AG08396 (cell line): ENCODE results near the gene MYOG.

Experiments
- DNase-seq: peaks from one replicate; pipeline ENCODE4 v3.0.0; 2012; ENCODE audit warnings: low spot score, mixed read lengths

MYOG gene

DNA sequence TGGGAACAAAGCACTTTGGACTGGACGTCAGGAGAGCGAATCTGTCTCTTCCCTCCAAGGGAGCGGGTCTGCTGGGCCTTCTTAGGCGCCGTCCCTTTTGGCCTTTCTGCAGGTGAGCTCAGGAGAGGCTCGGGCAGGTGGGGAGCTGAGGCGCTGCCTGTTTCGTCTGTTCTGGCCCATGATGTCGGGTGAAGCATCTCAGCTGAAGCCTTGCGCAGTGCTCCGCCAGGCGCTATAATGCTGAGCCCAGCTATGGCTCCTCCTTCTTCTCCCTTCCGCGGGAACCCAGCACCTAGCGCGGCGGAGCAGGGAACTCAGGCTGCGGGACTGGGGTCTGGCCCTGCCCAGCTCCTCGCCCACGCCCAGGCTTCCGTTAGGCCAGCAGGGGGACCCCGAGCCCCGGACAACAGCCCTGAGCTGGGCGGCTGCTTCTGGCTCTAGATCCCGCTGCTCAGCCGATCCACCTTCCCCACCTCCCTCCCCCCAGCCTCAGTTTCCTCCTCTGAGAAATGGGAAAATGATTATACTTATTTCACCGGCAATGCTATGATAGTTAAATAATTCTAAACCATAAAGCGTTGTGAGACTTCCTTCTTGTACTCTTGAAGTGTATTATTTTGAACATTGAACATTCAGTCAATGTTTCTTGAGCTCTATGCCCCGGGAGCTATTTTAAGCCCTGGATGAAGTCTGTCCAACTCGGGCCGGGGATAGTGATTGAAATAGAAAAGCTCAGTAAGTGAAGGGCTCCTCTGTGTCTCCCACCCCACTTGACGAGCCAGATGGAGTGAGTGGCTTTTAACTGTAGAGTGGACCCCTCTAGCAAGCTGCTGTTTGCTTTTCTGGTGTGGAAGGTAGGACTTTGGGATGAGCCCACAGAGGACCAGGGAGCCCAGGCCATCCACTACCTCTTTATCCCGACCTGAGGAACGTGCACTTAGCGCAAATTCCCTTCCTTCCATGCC is 32.1 kb upstream of the MYOG start:
- DNase-seq = peak; percentile 91

- no peak for DNase-seq
Measured at GRCh38 chr1:203116091-203116820, 30.4 kb upstream of the MYOG start.

DNA sequence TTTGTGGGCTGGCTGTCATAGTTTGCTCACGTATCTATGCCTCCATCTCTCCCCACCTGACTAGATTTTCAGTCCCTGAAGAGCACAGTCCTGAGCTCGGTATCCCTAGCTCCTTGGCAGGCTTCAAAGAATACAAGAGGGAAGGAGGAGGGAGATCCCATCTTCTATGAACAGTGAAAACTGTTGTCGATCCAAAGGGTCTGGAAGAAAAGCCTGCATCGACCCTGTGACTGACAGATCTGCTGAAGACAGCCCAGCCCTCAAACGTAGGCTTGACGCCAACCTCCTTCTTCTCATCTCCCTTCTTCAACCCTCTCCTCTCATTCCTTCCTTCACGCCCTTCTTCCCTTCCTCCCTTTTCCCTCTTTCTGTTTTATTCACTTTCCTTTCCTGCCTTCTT is 28.4 kb upstream of the MYOG start:
- no peak for DNase-seq

DNA sequence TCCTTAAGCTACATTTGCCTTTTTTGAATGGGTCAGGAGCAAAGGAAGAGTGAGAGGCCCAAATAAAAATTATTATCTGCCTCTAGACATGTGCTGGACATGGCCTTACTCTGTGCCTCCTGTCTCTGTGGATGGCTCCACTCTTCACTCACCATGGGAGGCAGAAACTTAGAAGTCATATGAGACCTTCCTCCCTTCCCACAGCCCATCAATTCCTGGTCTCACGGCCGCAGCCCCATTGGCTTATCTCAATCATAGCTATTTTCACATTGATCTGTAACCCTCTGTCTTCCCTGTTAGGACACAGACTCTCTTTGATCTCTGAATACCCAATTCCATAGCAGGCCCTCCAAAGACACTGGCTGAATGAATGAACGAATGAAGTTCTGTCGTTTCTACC is 27.5 kb upstream of the MYOG start:
- no peak for DNase-seq

- DNase-seq = no peak
Measured at GRCh38 chr1:203112475-203112874, 26.7 kb upstream of the MYOG start.

DNA sequence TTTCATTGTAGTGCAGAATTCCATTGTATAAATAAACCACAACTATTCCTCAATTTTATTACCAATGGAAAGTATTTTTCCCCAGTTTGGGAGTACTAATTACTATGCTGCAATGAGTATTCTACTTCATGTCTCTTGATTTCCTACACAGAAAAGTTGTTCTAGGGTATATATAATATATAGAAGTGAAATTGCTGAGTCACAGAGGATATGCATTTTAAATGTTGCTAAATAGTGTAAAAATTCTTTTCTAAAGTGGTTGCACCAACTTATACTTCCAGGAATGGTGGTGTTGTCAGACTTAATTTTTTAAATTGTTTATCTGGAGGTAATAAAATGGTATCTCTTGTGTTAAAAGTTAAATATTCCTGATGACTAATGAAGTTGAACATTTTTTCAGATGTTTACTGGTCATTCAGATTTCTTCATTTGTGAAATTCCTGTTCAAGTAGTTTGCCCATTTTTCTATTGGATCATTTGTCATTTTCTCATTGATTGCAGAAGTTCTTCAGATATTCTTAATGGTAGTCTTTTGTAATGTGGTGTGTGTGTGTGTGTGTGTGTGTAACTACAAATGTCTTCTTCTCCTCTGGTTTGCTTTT is 19.1 kb upstream of the MYOG start:
- no peak for DNase-seq

DNA sequence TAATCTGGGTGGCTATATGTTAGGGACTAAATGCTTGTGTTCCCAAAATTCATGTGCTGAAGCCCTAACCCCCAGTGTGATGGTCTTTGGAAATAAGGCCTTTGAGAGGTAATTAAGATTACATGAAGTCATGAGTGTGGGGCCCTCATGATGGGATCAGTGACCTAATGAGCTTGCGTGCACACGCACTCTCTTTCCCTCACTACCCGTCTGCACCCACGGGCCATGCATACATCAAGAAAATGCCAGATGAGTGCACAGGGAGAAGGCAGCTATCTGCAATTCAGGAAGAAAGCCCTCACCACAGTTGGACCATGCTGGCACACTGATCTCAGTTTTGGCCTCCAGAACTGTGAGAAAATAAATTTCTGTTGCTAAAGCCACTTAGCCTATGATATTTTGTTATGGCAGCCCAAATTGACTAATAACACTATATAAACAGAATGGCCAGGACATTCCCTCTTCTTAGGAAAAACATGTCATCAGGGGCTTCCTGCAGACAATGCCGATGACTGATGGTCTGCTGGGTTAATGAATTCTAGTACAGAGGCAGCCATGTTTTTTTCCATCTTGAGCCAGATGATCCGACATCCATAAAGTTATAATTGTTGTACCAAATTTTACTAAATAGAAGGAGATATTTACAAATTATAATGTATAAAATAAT is 18.1 kb upstream of the MYOG start:
- DNase-seq = no peak

GRCh38 chr1:203103216-203103615 is 17.4 kb upstream of the MYOG start:
- DNase-seq = no peak

DNA sequence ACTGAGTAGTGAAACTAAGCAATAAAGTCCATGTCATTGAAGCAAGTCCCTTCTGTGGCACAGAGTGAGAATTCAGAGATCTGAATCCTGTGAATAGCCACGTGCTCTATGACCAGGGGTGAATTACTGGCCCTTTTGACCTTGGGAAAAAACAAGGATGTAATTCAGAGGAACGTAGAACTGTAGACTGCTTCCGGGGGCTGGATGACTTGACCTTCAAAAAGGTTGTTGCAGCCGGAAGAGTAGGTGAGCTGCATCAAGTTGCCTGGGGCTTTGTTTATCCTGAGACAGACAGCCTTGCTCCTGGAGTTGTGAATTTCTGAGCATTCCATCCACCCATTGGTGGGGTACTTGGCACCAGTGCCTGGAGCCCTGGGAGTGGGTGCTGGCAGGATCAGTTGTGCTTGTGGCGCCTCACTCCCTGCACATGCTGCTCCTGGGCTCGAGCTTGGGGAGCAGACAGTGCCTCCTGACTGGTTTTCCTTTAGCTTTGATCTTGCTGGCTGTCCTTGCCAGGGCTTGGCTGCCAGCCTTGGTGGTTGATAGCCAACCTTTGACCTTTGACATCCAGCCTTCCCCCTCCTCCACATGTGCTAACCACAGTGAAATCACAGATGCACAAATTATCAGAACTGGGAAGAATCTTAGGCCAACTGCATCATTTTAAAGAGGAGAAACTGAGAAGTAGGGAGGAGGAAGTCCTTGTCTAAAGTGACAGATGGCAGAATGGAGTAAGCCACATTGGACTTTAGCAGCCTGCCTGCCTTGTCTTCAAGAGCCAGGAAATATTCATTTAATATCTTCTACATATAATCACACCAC is 16.2 kb upstream of the MYOG start:
- no peak for DNase-seq

DNA sequence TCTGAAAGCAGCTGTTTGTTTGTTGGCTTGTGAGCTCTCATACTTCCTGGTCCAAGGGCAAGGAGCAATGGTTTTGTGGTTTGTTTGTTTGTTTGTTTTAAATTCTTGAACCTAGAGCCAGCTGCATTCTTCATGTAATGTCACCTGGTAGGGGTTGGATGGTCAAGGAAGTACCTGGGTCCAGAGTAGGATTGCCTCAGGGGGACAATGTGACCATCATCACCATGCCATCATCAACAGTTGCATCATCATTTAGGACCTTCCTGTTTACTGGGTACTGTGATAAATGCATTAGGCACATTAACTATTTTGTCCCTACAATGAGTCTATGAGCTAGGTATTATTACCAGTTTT is 14.7 kb upstream of the MYOG start:
- no peak for DNase-seq

DNA sequence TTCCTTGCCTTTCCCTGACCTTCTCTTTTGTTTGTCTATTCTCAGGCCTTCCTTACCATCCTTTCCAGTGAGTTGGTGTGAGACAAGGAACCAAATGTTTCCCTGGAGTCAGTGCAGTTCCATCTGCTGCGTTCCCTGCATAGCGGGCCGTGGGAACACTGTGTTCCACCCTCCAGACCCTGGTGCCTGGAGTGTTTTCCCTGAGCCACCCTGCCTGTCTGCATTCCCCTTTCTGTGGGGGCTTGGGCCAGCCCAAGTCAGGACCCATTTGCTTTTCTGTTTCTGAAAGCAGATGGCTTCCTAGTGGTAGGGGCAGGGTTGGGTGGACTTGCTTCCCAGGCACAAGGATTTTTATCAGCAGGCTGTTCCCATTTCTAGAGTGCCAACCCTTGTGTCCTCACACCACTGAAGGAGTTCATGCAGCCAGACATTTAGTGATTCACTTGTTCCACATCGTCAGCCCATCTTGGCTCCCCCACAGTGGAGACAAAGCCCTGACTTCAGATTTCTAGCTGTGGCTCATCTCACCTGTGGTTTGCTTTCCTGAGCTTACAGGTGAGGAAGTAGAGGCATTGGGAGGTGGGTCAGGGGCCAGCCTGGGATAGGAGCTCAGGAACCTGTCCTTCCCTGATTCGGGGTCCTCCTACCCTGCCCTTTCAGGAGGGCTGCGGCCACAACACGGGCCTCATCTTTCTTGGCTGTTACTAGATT is 14.1 kb upstream of the MYOG start:
- no peak for DNase-seq

DNA sequence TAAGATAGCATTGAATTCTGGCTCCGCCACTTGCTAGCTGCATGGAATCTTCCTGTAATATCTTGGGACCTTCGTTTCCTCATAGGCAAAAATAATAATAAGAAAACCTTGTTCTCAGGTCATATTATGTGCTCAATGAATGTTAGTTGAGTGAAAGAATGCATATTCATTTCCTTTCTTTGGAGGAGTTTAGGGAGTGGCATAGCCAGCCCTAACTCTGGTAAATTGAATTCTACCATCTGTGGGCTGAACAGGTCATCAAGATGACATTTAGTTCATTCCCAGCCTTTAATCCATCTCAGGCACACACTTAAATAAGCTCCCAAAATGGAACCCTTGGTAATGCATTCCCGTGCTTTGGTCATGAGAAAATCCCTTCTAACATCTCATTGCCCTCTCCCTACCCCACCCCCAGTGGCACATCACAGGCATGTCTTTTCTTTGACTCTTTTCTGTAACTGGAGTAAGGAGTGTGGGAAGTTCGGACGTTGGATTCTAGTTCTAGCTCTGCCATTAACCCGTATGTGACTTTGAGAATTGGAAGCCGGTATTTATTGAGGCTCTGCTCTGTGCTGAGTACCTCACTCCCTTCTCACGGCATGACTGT is 13.2 kb upstream of the MYOG start:
- no peak for DNase-seq

DNA sequence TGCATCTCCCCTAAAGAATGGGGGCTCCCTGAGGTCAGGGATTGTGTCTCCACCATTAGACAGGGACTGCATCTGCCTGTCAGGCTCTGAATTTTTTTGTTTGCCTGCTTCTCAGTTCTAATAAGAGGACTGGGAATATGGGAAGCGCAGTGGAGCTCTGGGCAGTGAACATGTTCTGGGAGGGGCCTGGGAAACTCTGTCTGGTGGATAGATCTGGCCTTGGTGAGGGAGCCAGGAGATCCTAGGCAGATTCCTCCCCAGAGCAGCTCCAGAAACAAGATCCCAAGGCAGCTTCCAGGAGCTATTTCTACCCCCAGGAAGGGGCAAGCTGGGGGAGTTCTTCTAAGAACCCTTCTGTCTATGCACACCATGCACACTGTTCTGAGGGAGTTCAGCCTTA is 12.6 kb upstream of the MYOG start:
- no peak for DNase-seq

- no peak for DNase-seq
Measured at GRCh38 chr1:203097001-203097400, 11.2 kb upstream of the MYOG start.

DNA sequence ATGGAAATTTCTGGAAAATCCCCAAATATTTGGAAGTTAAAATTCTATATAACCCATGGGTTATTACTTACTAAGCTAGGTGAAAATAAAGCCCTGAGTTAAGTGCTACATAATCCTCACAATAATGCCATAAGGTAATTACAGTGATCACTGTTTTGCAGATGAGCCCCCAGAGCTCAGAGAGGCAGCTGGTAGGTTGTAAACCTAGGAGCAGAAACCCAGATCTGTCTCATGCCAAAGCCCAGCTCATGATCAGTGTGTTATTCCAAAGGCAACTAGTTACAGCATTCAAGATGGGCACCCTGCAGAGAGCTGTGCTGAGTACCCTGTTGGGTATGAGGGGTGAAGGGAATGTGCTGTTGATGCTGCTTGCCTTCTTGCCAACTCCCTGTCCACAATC is 10.8 kb upstream of the MYOG start:
- DNase-seq = no peak

- no peak for DNase-seq
Measured at GRCh38 chr1:203095061-203095690, 9.4 kb upstream of the MYOG start.

DNA sequence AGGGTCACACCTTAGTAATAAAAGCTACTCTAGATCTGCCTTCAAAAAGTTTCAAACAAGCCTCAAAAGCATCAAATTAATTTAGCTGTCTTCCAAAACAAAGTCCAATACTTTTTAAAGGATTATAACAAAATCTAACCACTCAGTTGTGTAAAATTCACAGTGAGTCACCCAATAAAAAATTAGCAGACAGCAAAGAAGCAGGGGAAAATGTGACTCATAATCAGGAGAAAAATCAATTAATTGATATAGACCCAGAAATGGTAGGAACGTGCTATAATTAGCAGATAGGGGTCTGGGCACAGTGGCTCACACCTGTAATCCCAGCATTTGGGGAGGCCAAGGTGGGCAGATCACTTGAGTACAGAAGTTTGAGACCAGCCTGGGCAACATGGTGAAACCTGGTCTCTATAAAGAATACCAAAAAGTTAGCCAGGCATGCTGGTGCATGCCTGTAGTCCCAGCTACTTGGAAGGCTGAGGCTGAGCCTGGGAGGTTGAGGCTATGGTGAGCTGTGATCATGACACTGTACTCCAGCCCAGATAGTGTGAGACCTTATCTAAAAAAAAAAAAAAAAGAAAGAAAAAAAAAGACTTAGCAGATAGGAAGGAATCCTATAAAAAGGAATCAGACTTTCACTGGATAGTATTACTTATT is 8.1 kb upstream of the MYOG start:
- no peak for DNase-seq

DNA sequence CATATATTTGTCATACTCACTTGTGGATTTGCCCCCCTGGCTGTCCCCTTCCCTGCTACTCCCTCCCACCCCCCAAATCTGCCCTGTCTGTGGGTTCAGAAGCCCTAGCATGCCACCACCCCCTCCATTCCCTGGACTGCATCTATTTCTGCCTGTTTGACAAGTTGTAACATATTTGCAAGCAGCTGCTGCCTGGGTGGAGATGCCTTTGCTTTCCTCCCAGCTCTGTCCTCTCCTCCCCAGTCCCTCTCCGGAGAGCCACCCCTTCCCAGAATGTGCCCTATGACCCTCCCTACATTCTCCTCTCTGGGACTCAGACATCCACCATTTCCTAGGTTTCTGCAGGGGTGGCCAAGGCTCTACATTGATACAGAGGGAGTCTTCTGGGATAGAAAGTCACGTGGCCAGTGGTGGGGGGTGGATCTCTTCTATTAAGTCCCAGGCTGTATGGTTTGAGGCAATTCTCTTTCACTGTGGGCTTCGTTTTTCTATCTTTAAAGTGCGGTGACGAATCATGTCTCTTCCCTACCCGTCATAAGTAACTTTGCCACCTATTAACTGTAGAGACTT is 6.0 kb upstream of the MYOG start:
- DNase-seq = no peak

GRCh38 chr1:203091199-203091477 is 5.3 kb upstream of the MYOG start:
- no peak for DNase-seq
